H1 (cell line): Measurements from ENCODE around the gene DYSF. TPM values are rescaled to one million over a fixed set of nuclear protein-coding genes. Genes with fewer than 3 reads are reported as not detected.

Source experiments
- CTCF ChIA-PET: fragments of 300-600 bp; sonication (Branson Sonifier 250); formaldehyde crosslinking; loops from one replicate; lab custom pipeline; 2021; ENCODE audit not compliant: partially characterized antibody; lab: Charles Lee
- POLR2A ChIA-PET: fragments of 300-600 bp; sonication (Branson Sonifier 250); formaldehyde crosslinking; loops from one replicate; lab custom pipeline; 2021; ENCODE audit warnings: inconsistent platforms; ENCODE audit not compliant: partially characterized antibody; lab: Charles Lee
- DNase-seq, 2 experiments: peaks; one replicate each; pipeline versions ENCODE4 v3.0.0 to v3.0.0-alpha.2; 2010 to 2022; ENCODE audit warnings: low spot score in 2 of 2, low read depth in 1 of 2, mixed read lengths in 1 of 2
- FAIRE-seq: peaks from 2 replicates; lab custom pipeline; 2011; peaks lifted over from hg19 to GRCh38; lab: Jason Lieb, UNC
- H2AFZ ChIP-seq: 2 replicates; pipeline ENCODE4 v1.8.1; 2012; ENCODE audit warnings: low read length, inconsistent platforms
- H2AK5ac ChIP-seq: 2 replicates; pipeline ENCODE4 v1.6.1; 2013; ENCODE audit warnings: low read depth, low read length
- H2BK120ac ChIP-seq: replicated peaks from 2 replicates; pipeline ENCODE3; 2013; ENCODE audit warnings: low read depth, low read length, inconsistent platforms
- H2BK12ac ChIP-seq: 2 replicates; pipeline ENCODE4 v1.6.1; 2013; ENCODE audit warnings: low read depth, low read length
- H2BK15ac ChIP-seq: 2 replicates; pipeline ENCODE4 v1.6.1; 2013; ENCODE audit warnings: low read length
- H2BK20ac ChIP-seq: 2 replicates; pipeline ENCODE4 v1.6.1; 2013; ENCODE audit warnings: low read length
- H2BK5ac ChIP-seq: 2 replicates; pipeline ENCODE4 v1.6.1; 2013; ENCODE audit warnings: low read depth, low read length
- H3K14ac ChIP-seq: 2 replicates; pipeline ENCODE4 v1.6.1; 2013; ENCODE audit warnings: inconsistent platforms; ENCODE audit not compliant: insufficient read length
- H3K18ac ChIP-seq: 2 replicates; pipeline ENCODE4 v1.6.1; 2013; ENCODE audit warnings: low read length; ENCODE audit errors: extremely low read depth
- H3K23ac ChIP-seq: 2 replicates; pipeline ENCODE4 v1.6.1; 2013; ENCODE audit warnings: inconsistent platforms; ENCODE audit not compliant: insufficient read length
- H3K23me2 ChIP-seq: 2 replicates; pipeline ENCODE4 v1.6.1; 2013; ENCODE audit warnings: low read depth, low read length
- H3K27ac ChIP-seq: 2 replicates; pipeline ENCODE4 v1.6.1; 2011; ENCODE audit warnings: low read depth, low read length, inconsistent platforms
- H3K27me3 ChIP-seq, 4 experiments: replicated peaks in 1 of 4; 1 replicate in 1 of 4; 2 replicates in 3 of 4; pipeline versions ENCODE4 v1.6.1 to v1.8.1; 2011 to 2013; ENCODE audit warnings: low read length in 3 of 4, mild to moderate bottlenecking in 3 of 4, inconsistent platforms in 2 of 4, mixed read lengths in 2 of 4, moderate library complexity in 1 of 4; ENCODE audit not compliant: control insufficient read depth in 3 of 4, insufficient read depth in 3 of 4; ENCODE audit errors: extremely low read depth in 1 of 4
- H3K36me3 ChIP-seq, 4 experiments: 2 replicates each; pipeline versions ENCODE4 v1.6.1 to v1.8.1; 2011 to 2013; ENCODE audit warnings: mild to moderate bottlenecking in 4 of 4, low read length in 3 of 4, moderate library complexity in 2 of 4, control low read depth in 1 of 4, inconsistent platforms in 1 of 4; ENCODE audit not compliant: insufficient read depth in 4 of 4, control insufficient read depth in 2 of 4
- H3K4ac ChIP-seq: replicated peaks from 2 replicates; pipeline ENCODE3; 2013; ENCODE audit warnings: low read length, low read depth, mixed read lengths, inconsistent platforms; ENCODE audit not compliant: insufficient read length
- H3K4me1 ChIP-seq, 4 experiments: replicated peaks in 1 of 4; 1 replicate in 1 of 4; 2 replicates in 3 of 4; pipeline versions ENCODE4 v1.6.1 to v1.8.1; 2011 to 2013; ENCODE audit warnings: low read length in 3 of 4, inconsistent platforms in 2 of 4, mixed read lengths in 1 of 4; ENCODE audit not compliant: insufficient read depth in 4 of 4, control insufficient read depth in 3 of 4
- H3K4me2 ChIP-seq, 2 experiments: 2 replicates each; pipeline versions ENCODE4 v1.6.1 to v1.8.1; 2011 to 2013; ENCODE audit warnings: low read depth in 2 of 2, low read length in 2 of 2, control low read depth in 1 of 2, inconsistent platforms in 1 of 2, mild to moderate bottlenecking in 1 of 2; ENCODE audit not compliant: insufficient read depth in 1 of 2
- H3K4me3 ChIP-seq, 4 experiments: fragments of 200-600, 300-600 bp in 1 of 4; sonication (generic), shearing (Covaris generic), sonication (Bioruptor Twin) in 1 of 4; 2 replicates each; pipeline versions ENCODE4 v1.5.1 to v1.8.1; 2011 to 2016; ENCODE audit warnings: low read length in 4 of 4, low read depth in 3 of 4, control low read depth in 2 of 4, inconsistent platforms in 2 of 4, mild to moderate bottlenecking in 2 of 4, mixed read lengths in 1 of 4, moderate library complexity in 1 of 4; ENCODE audit not compliant: insufficient read depth in 2 of 4; ENCODE audit errors: extremely low read depth in 1 of 4
- H3K56ac ChIP-seq: replicated peaks from 2 replicates; pipeline ENCODE3; 2013; ENCODE audit warnings: low read depth, mild to moderate bottlenecking, mixed read lengths, low read length, inconsistent platforms; ENCODE audit not compliant: insufficient read length
- H3K79me1 ChIP-seq: 2 replicates; pipeline ENCODE4 v1.6.1; 2013; ENCODE audit warnings: low read depth, low read length, control low read depth
- H3K79me2 ChIP-seq, 2 experiments: 2 replicates each; pipeline versions ENCODE4 v1.6.1 to v1.8.1; 2012 to 2013; ENCODE audit warnings: low read length in 2 of 2, mild to moderate bottlenecking in 2 of 2, inconsistent platforms in 1 of 2; ENCODE audit not compliant: insufficient read depth in 2 of 2, control insufficient read depth in 1 of 2
- H3K9ac ChIP-seq, 4 experiments: replicated peaks in 1 of 4; 1 replicate in 1 of 4; 2 replicates in 3 of 4; pipeline versions ENCODE4 v1.6.1 to v1.8.1; 2011 to 2013; ENCODE audit warnings: low read depth in 3 of 4, low read length in 3 of 4, control low read depth in 2 of 4, mild to moderate bottlenecking in 2 of 4, moderate library complexity in 2 of 4, inconsistent platforms in 1 of 4; ENCODE audit errors: extremely low read depth in 1 of 4
- H3K9me3 ChIP-seq, 2 experiments: 2 replicates each; pipeline versions ENCODE4 v1.6.1 to v1.8.1; 2012 to 2013; ENCODE audit warnings: mild to moderate bottlenecking in 2 of 2, moderate library complexity in 2 of 2, control low read depth in 1 of 2, inconsistent platforms in 1 of 2, low read depth in 1 of 2, low read length in 1 of 2, mixed read lengths in 1 of 2; ENCODE audit not compliant: insufficient read depth in 2 of 2
- H4K20me1 ChIP-seq, 2 experiments: replicated peaks in 1 of 2; 2 replicates each; pipeline versions ENCODE3 to v1.8.1; 2011 to 2013; ENCODE audit warnings: inconsistent platforms in 2 of 2, low read length in 2 of 2, mild to moderate bottlenecking in 1 of 2; ENCODE audit not compliant: insufficient read depth in 2 of 2, control insufficient read depth in 1 of 2
- H4K5ac ChIP-seq: 2 replicates; pipeline ENCODE4 v1.6.1; 2013; ENCODE audit warnings: low read length, low read depth, mixed read lengths, inconsistent platforms; ENCODE audit not compliant: insufficient read length
- H4K8ac ChIP-seq: 2 replicates; pipeline ENCODE4 v1.8.0; 2013; ENCODE audit warnings: mild to moderate bottlenecking, moderate library complexity, low read length, inconsistent platforms; ENCODE audit not compliant: insufficient read depth; ENCODE audit errors: extremely low read depth
- H4K91ac ChIP-seq: replicated peaks from 2 replicates; pipeline ENCODE3; 2013; ENCODE audit warnings: low read length, mixed read lengths, inconsistent platforms; ENCODE audit not compliant: insufficient read length
- EZH2 ChIP-seq: fragments of 200-600 bp; sonication (generic); IDR thresholded peaks from 2 replicates; pipeline ENCODE4 v1.7.1; 2012; ENCODE audit warnings: low read depth, mild to moderate bottlenecking, moderate library complexity, low read length, inconsistent platforms; ENCODE audit not compliant: severe bottlenecking
- WGBS, 2 experiments: shearing (Covaris generic) in 1 of 2; methylation state at CpG; one replicate each; pipeline versions ENCODE4 v1.1.6 to v1.1.7; 2013 to 2015; ENCODE audit warnings: low lambda C conversion rate in 2 of 2, mixed read lengths in 2 of 2, inconsistent platforms in 1 of 2, low coverage in 1 of 2, missing lambda C conversion rate in 1 of 2; ENCODE audit not compliant: insufficient replicate concordance in 2 of 2, insufficient coverage in 1 of 2, insufficient read length in 1 of 2; ENCODE audit errors: extremely low coverage in 1 of 2, missing lambda C conversion rate in 1 of 2; 5-methylcytosine and 5-hydroxymethylcytosine counted together
- polyA plus RNA-seq, 7 experiments: library from polyadenylated mRNA; depleted of rRNA in 3 of 7; stranded (reverse) in 5 of 7; unstranded in 2 of 7; fragments of >200 nt in 5 of 7; fragments of 200-250 nt in 2 of 7; gene quantifications; 1 replicate in 5 of 7; 2 replicates in 1 of 7; 4 replicates in 1 of 7; pipeline versions ENCODE4 v1.2.1 to v1.2.3, GENCODE V29; 2011 to 2013; ENCODE audit warnings: missing spikeins in 2 of 7, mixed read lengths in 2 of 7
- total RNA-seq: library from RNA; stranded (reverse); fragmentation: NEBNext Ultra II Directional; extraction: Animal tissue kit (Norgen Biotek cat#: 25700); gene quantifications from 2 replicates; pipeline ENCODE4 v1.2.1, GENCODE V29; 2021

Gene DYSF
- total and polyA plus RNA-seq, 2 of the 8 experiments (the other 6 are each of a cell fraction or from before 2014, with no cell fraction given), result 5.8 to 7.1 TPM

- Histone ChIP-seq H4K5ac (no peak overlapping the region), H3K18ac (no peak overlapping the region), H3K36me3 (no peaks in the 10 kb centered on the region), H3K56ac (no peak overlapping the region), H3K27ac (no peak overlapping the region), H2BK20ac (no peak overlapping the region), H4K20me1 (no peaks in the 10 kb centered on the region), H2BK120ac (no peak overlapping the region), H2AK5ac (no peak overlapping the region), H3K9ac (no peak overlapping the region), H2AFZ (no peak overlapping the region), H3K14ac (no peak overlapping the region), H2BK5ac (no peak overlapping the region), H2BK12ac (no peak overlapping the region), H3K4me2 (no peak overlapping the region), H3K79me2 (no peaks in the 10 kb centered on the region), H3K27me3 (no peaks in the 10 kb centered on the region), H4K8ac (no peak overlapping the region), H2BK15ac (no peak overlapping the region), H3K23ac (no peak overlapping the region), H3K79me1 (no peaks in the 10 kb centered on the region), H3K4me3 (no peak overlapping the region), H3K4ac (no peak overlapping the region), H3K23me2 (no peaks in the 10 kb centered on the region), H4K91ac (no peak overlapping the region), H3K4me1 (no peaks in the 10 kb centered on the region), H3K9me3 (no peaks in the 10 kb centered on the region)
- CTCF ChIA-PET, result interaction anchor here (0.5 to 1.5 kb wide), 3 partner anchors 9 to 12 kb away, joined by 3 read pairs; no protein-coding TSS in a partner anchor
- POLR2A ChIA-PET, result interaction anchor here (0.6 kb wide), 1 partner anchor 52 kb away, joined by 3 read pairs; no protein-coding TSS in a partner anchor
- no peak for FAIRE-seq
- DNase-seq, result peak in 1 of 2 experiments; percentile 33
- 91% methylated on average over 15 of the region's 15 CpGs; no CpG with 5 or more reads in 1 of the 2 experiments for WGBS, 2 experiments
- no peak for TF ChIP-seq EZH2
Observed at GRCh38 chr2:71611781-71612527, 158.6 kb downstream of the DYSF start.
